H1 (cell line): ENCODE results near the gene TMEM38A. TPM values are rescaled to one million over a fixed set of nuclear protein-coding genes. Genes with fewer than 3 reads are reported as not detected.

Experiments used
- CTCF ChIA-PET: fragments of 300-600 bp; sonication (Branson Sonifier 250); formaldehyde crosslinking; loops from one replicate; lab custom pipeline; 2021; ENCODE audit not compliant: partially characterized antibody; lab: Charles Lee
- POLR2A ChIA-PET: fragments of 300-600 bp; sonication (Branson Sonifier 250); formaldehyde crosslinking; loops from one replicate; lab custom pipeline; 2021; ENCODE audit warnings: inconsistent platforms; ENCODE audit not compliant: partially characterized antibody; lab: Charles Lee
- DNase-seq, 2 experiments: peaks; one replicate each; pipeline versions ENCODE4 v3.0.0 to v3.0.0-alpha.2; 2010 to 2022; ENCODE audit warnings: low spot score in 2 of 2, low read depth in 1 of 2, mixed read lengths in 1 of 2
- FAIRE-seq: peaks from 2 replicates; lab custom pipeline; 2011; peaks lifted over from hg19 to GRCh38; lab: Jason Lieb, UNC
- H2AFZ ChIP-seq: 2 replicates; pipeline ENCODE4 v1.8.1; 2012; ENCODE audit warnings: low read length, inconsistent platforms
- H2AK5ac ChIP-seq: 2 replicates; pipeline ENCODE4 v1.6.1; 2013; ENCODE audit warnings: low read depth, low read length
- H2BK120ac ChIP-seq: replicated peaks from 2 replicates; pipeline ENCODE3; 2013; ENCODE audit warnings: low read depth, low read length, inconsistent platforms
- H2BK12ac ChIP-seq: 2 replicates; pipeline ENCODE4 v1.6.1; 2013; ENCODE audit warnings: low read depth, low read length
- H2BK15ac ChIP-seq: 2 replicates; pipeline ENCODE4 v1.6.1; 2013; ENCODE audit warnings: low read length
- H2BK20ac ChIP-seq: 2 replicates; pipeline ENCODE4 v1.6.1; 2013; ENCODE audit warnings: low read length
- H2BK5ac ChIP-seq: 2 replicates; pipeline ENCODE4 v1.6.1; 2013; ENCODE audit warnings: low read depth, low read length
- H3K14ac ChIP-seq: 2 replicates; pipeline ENCODE4 v1.6.1; 2013; ENCODE audit warnings: inconsistent platforms; ENCODE audit not compliant: insufficient read length
- H3K18ac ChIP-seq: 2 replicates; pipeline ENCODE4 v1.6.1; 2013; ENCODE audit warnings: low read length; ENCODE audit errors: extremely low read depth
- H3K23ac ChIP-seq: 2 replicates; pipeline ENCODE4 v1.6.1; 2013; ENCODE audit warnings: inconsistent platforms; ENCODE audit not compliant: insufficient read length
- H3K23me2 ChIP-seq: 2 replicates; pipeline ENCODE4 v1.6.1; 2013; ENCODE audit warnings: low read depth, low read length
- H3K27ac ChIP-seq: 2 replicates; pipeline ENCODE4 v1.6.1; 2011; ENCODE audit warnings: low read depth, low read length, inconsistent platforms
- H3K27me3 ChIP-seq, 4 experiments: replicated peaks in 1 of 4; 1 replicate in 1 of 4; 2 replicates in 3 of 4; pipeline versions ENCODE4 v1.6.1 to v1.8.1; 2011 to 2013; ENCODE audit warnings: low read length in 3 of 4, mild to moderate bottlenecking in 3 of 4, inconsistent platforms in 2 of 4, mixed read lengths in 2 of 4, moderate library complexity in 1 of 4; ENCODE audit not compliant: control insufficient read depth in 3 of 4, insufficient read depth in 3 of 4; ENCODE audit errors: extremely low read depth in 1 of 4
- H3K36me3 ChIP-seq, 4 experiments: 2 replicates each; pipeline versions ENCODE4 v1.6.1 to v1.8.1; 2011 to 2013; ENCODE audit warnings: mild to moderate bottlenecking in 4 of 4, low read length in 3 of 4, moderate library complexity in 2 of 4, control low read depth in 1 of 4, inconsistent platforms in 1 of 4; ENCODE audit not compliant: insufficient read depth in 4 of 4, control insufficient read depth in 2 of 4
- H3K4ac ChIP-seq: replicated peaks from 2 replicates; pipeline ENCODE3; 2013; ENCODE audit warnings: low read length, low read depth, mixed read lengths, inconsistent platforms; ENCODE audit not compliant: insufficient read length
- H3K4me1 ChIP-seq, 4 experiments: replicated peaks in 1 of 4; 1 replicate in 1 of 4; 2 replicates in 3 of 4; pipeline versions ENCODE4 v1.6.1 to v1.8.1; 2011 to 2013; ENCODE audit warnings: low read length in 3 of 4, inconsistent platforms in 2 of 4, mixed read lengths in 1 of 4; ENCODE audit not compliant: insufficient read depth in 4 of 4, control insufficient read depth in 3 of 4
- H3K4me2 ChIP-seq, 2 experiments: 2 replicates each; pipeline versions ENCODE4 v1.6.1 to v1.8.1; 2011 to 2013; ENCODE audit warnings: low read depth in 2 of 2, low read length in 2 of 2, control low read depth in 1 of 2, inconsistent platforms in 1 of 2, mild to moderate bottlenecking in 1 of 2; ENCODE audit not compliant: insufficient read depth in 1 of 2
- H3K4me3 ChIP-seq, 4 experiments: fragments of 200-600, 300-600 bp in 1 of 4; sonication (generic), shearing (Covaris generic), sonication (Bioruptor Twin) in 1 of 4; 2 replicates each; pipeline versions ENCODE4 v1.5.1 to v1.8.1; 2011 to 2016; ENCODE audit warnings: low read length in 4 of 4, low read depth in 3 of 4, control low read depth in 2 of 4, inconsistent platforms in 2 of 4, mild to moderate bottlenecking in 2 of 4, mixed read lengths in 1 of 4, moderate library complexity in 1 of 4; ENCODE audit not compliant: insufficient read depth in 2 of 4; ENCODE audit errors: extremely low read depth in 1 of 4
- H3K56ac ChIP-seq: replicated peaks from 2 replicates; pipeline ENCODE3; 2013; ENCODE audit warnings: low read depth, mild to moderate bottlenecking, mixed read lengths, low read length, inconsistent platforms; ENCODE audit not compliant: insufficient read length
- H3K79me1 ChIP-seq: 2 replicates; pipeline ENCODE4 v1.6.1; 2013; ENCODE audit warnings: low read depth, low read length, control low read depth
- H3K79me2 ChIP-seq, 2 experiments: 2 replicates each; pipeline versions ENCODE4 v1.6.1 to v1.8.1; 2012 to 2013; ENCODE audit warnings: low read length in 2 of 2, mild to moderate bottlenecking in 2 of 2, inconsistent platforms in 1 of 2; ENCODE audit not compliant: insufficient read depth in 2 of 2, control insufficient read depth in 1 of 2
- H3K9ac ChIP-seq, 4 experiments: replicated peaks in 1 of 4; 1 replicate in 1 of 4; 2 replicates in 3 of 4; pipeline versions ENCODE4 v1.6.1 to v1.8.1; 2011 to 2013; ENCODE audit warnings: low read depth in 3 of 4, low read length in 3 of 4, control low read depth in 2 of 4, mild to moderate bottlenecking in 2 of 4, moderate library complexity in 2 of 4, inconsistent platforms in 1 of 4; ENCODE audit errors: extremely low read depth in 1 of 4
- H3K9me3 ChIP-seq, 2 experiments: 2 replicates each; pipeline versions ENCODE4 v1.6.1 to v1.8.1; 2012 to 2013; ENCODE audit warnings: mild to moderate bottlenecking in 2 of 2, moderate library complexity in 2 of 2, control low read depth in 1 of 2, inconsistent platforms in 1 of 2, low read depth in 1 of 2, low read length in 1 of 2, mixed read lengths in 1 of 2; ENCODE audit not compliant: insufficient read depth in 2 of 2
- H4K20me1 ChIP-seq, 2 experiments: replicated peaks in 1 of 2; 2 replicates each; pipeline versions ENCODE3 to v1.8.1; 2011 to 2013; ENCODE audit warnings: inconsistent platforms in 2 of 2, low read length in 2 of 2, mild to moderate bottlenecking in 1 of 2; ENCODE audit not compliant: insufficient read depth in 2 of 2, control insufficient read depth in 1 of 2
- H4K5ac ChIP-seq: 2 replicates; pipeline ENCODE4 v1.6.1; 2013; ENCODE audit warnings: low read length, low read depth, mixed read lengths, inconsistent platforms; ENCODE audit not compliant: insufficient read length
- H4K8ac ChIP-seq: 2 replicates; pipeline ENCODE4 v1.8.0; 2013; ENCODE audit warnings: mild to moderate bottlenecking, moderate library complexity, low read length, inconsistent platforms; ENCODE audit not compliant: insufficient read depth; ENCODE audit errors: extremely low read depth
- H4K91ac ChIP-seq: replicated peaks from 2 replicates; pipeline ENCODE3; 2013; ENCODE audit warnings: low read length, mixed read lengths, inconsistent platforms; ENCODE audit not compliant: insufficient read length
- ASH2L ChIP-seq: fragments of 200-600, 300-600 bp; sonication (generic); IDR thresholded peaks from one replicate; pipeline ENCODE4 v1.7.1; 2017; ENCODE audit warnings: low read length
- BACH1 ChIP-seq: IDR thresholded peaks from 2 replicates; pipeline ENCODE4 v1.6.1; 2012; ENCODE audit warnings: low read length, improper control_type of control experiment
- CEBPB ChIP-seq: IDR thresholded peaks from 2 replicates; pipeline ENCODE4 v1.6.1; 2012; ENCODE audit warnings: low read depth, low read length
- CREB1 ChIP-seq: IDR thresholded peaks from 2 replicates; pipeline ENCODE4 v1.6.1; 2012; ENCODE audit warnings: inconsistent platforms
- EP300 ChIP-seq, 2 experiments: IDR thresholded peaks; 1 replicate in 1 of 2; 2 replicates in 1 of 2; pipeline ENCODE4 v1.6.1; 2011 to 2012; ENCODE audit warnings: low read depth in 2 of 2, low read length in 2 of 2, mild to moderate bottlenecking in 2 of 2, borderline replicate concordance in 1 of 2, inconsistent platforms in 1 of 2, moderate library complexity in 1 of 2
- KDM1A ChIP-seq: fragments of 200-600, 300-600 bp; sonication (generic); IDR thresholded peaks from 2 replicates; pipeline ENCODE4 v1.7.1; 2016; ENCODE audit warnings: mild to moderate bottlenecking, low read length, borderline replicate concordance
- MAFK ChIP-seq: IDR thresholded peaks from 2 replicates; pipeline ENCODE4 v1.6.1; 2012; ENCODE audit warnings: low read depth, mild to moderate bottlenecking, improper control_type of control experiment, low read length
- RAD21 ChIP-seq, 2 experiments: IDR thresholded peaks in 1 of 2; conservative IDR thresholded peaks in 1 of 2; 2 replicates each; pipeline ENCODE4 v1.6.1; 2011; ENCODE audit warnings: low read depth in 2 of 2, low read length in 2 of 2, improper control_type of control experiment in 1 of 2, inconsistent platforms in 1 of 2, mild to moderate bottlenecking in 1 of 2, moderate library complexity in 1 of 2
- RBBP5 ChIP-seq: IDR thresholded peaks from 2 replicates; pipeline ENCODE4 v1.7.1; 2012; ENCODE audit warnings: low read depth, mild to moderate bottlenecking, inconsistent platforms, low read length, moderate library complexity, borderline replicate concordance
- RFX5 ChIP-seq: IDR thresholded peaks from 2 replicates; pipeline ENCODE4 v1.6.1; 2011; ENCODE audit warnings: low read depth, low read length, improper control_type of control experiment, borderline replicate concordance
- SIRT6 ChIP-seq: IDR thresholded peaks from one replicate; pipeline ENCODE4 v1.7.1; 2012; ENCODE audit warnings: low read length, inconsistent platforms
- SP1 ChIP-seq: IDR thresholded peaks from 2 replicates; pipeline ENCODE4 v1.6.1; 2011; ENCODE audit warnings: low read depth, low read length
- YY1 ChIP-seq: IDR thresholded peaks from 2 replicates; pipeline ENCODE4 v1.6.1; 2011; ENCODE audit warnings: low read depth, mild to moderate bottlenecking, low read length
- WGBS, 2 experiments: shearing (Covaris generic) in 1 of 2; methylation state at CpG; one replicate each; pipeline versions ENCODE4 v1.1.6 to v1.1.7; 2013 to 2015; ENCODE audit warnings: low lambda C conversion rate in 2 of 2, mixed read lengths in 2 of 2, inconsistent platforms in 1 of 2, low coverage in 1 of 2, missing lambda C conversion rate in 1 of 2; ENCODE audit not compliant: insufficient replicate concordance in 2 of 2, insufficient coverage in 1 of 2, insufficient read length in 1 of 2; ENCODE audit errors: extremely low coverage in 1 of 2, missing lambda C conversion rate in 1 of 2; 5-methylcytosine and 5-hydroxymethylcytosine counted together
- polyA plus RNA-seq, 7 experiments: library from polyadenylated mRNA; depleted of rRNA in 3 of 7; stranded (reverse) in 5 of 7; unstranded in 2 of 7; fragments of >200 nt in 5 of 7; fragments of 200-250 nt in 2 of 7; gene quantifications; 1 replicate in 5 of 7; 2 replicates in 1 of 7; 4 replicates in 1 of 7; pipeline versions ENCODE4 v1.2.1 to v1.2.3, GENCODE V29; 2011 to 2013; ENCODE audit warnings: missing spikeins in 2 of 7, mixed read lengths in 2 of 7
- total RNA-seq: library from RNA; stranded (reverse); fragmentation: NEBNext Ultra II Directional; extraction: Animal tissue kit (Norgen Biotek cat#: 25700); gene quantifications from 2 replicates; pipeline ENCODE4 v1.2.1, GENCODE V29; 2021

TMEM38A gene
- total and polyA plus RNA-seq, 2 of the 8 experiments (the other 6 are each of a cell fraction or from before 2014, with no cell fraction given), result 8.9 to 9.2 TPM

DNA sequence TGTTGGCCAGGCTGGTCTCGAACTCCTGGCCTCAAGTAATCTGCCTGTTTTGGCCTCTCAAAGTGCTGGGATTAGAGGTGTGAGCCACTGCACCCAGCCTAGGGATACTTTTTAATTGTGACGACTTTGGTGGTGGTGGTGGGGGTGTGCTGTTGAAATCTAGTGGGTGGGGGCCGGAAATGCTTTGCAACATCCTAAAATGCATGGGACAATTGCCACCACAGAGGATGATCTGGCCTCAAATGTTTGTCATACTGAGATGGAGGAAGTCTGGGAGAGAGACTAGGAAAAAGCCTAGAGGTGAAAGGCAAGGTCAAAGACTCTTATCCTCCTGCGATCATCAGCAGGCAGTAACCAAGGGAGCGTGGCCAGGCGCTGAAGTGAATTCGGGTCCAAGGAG is 60.1 kb downstream of the TMEM38A start:
- Histone ChIP-seq H3K14ac (no peak overlapping the region), H3K9me3 (peaks cover 3 to 7% of the 10 kb centered on the region in 2 experiments; a peak in 2 of 4 replicates), H3K27me3 (no peaks in the 10 kb centered on the region), H3K23ac (no peak overlapping the region), H4K20me1 (no peaks in the 10 kb centered on the region), H3K4me1 (no peaks in the 10 kb centered on the region), H2BK20ac (no peak overlapping the region), H3K23me2 (no peaks in the 10 kb centered on the region), H3K9ac (no peak overlapping the region), H3K79me1 (no peaks in the 10 kb centered on the region), H3K4ac (no peak overlapping the region), H2BK5ac (no peak overlapping the region), H4K91ac (no peak overlapping the region), H4K8ac (no peak overlapping the region), H2BK120ac (no peak overlapping the region), H2AFZ (no peak overlapping the region), H3K56ac (no peak overlapping the region), H2BK12ac (no peak overlapping the region), H2BK15ac (no peak overlapping the region), H3K79me2 (no peaks in the 10 kb centered on the region), H2AK5ac (no peak overlapping the region), H3K27ac (no peak overlapping the region), H4K5ac (no peak overlapping the region), H3K18ac (no peak overlapping the region), H3K36me3 (no peaks in the 10 kb centered on the region), H3K4me2 (no peak overlapping the region), H3K4me3 (no peak overlapping the region)
- CTCF ChIA-PET, result interaction anchor here (0.6 to 1.9 kb wide), 5 partner anchors 14 to 179 kb away, joined by 3 to 4 read pairs (median 4); no protein-coding TSS in a partner anchor
- POLR2A ChIA-PET, result no interaction called here
- FAIRE-seq, result no peak
- no peak for TF ChIP-seq RAD21 (IDR thresholded peaks at IDR 0.05 in 1 of 2, conservative IDR thresholded peaks at IDR 0.05 in 1 of 2; ENCODE audit: low read depth in 2 of 2, low read length in 2 of 2)
- no peak for TF ChIP-seq CEBPB
- no peak for TF ChIP-seq RFX5
- TF ChIP-seq SIRT6, result no peak
- no peak for TF ChIP-seq ASH2L
- no peak for TF ChIP-seq YY1
- no peak for TF ChIP-seq BACH1
- TF ChIP-seq CREB1, result no peak
- no peak for TF ChIP-seq RBBP5
- TF ChIP-seq SP1, result no peak
- no peak for TF ChIP-seq KDM1A
- TF ChIP-seq MAFK, result no peak
- no peak for TF ChIP-seq EP300 (IDR thresholded peaks at IDR 0.05; ENCODE audit: borderline replicate concordance in 1 of 2, low read depth in 2 of 2, low read length in 2 of 2)
- WGBS, 2 experiments, result 91% methylated on average over 7 of the region's 7 CpGs; no CpG with 5 or more reads in 1 of the 2 experiments
- DNase-seq, result no peak
